DND-41 (cell line): Measurements from ENCODE around the gene TEX51.

Source experiments
- EZH2 ChIP-seq: IDR thresholded peaks from 3 replicates; pipeline ENCODE4 v1.6.1; 2012; ENCODE audit warnings: borderline replicate concordance, low read depth, mild to moderate bottlenecking, moderate library complexity, low read length, inconsistent platforms; ENCODE audit not compliant: severe bottlenecking
- TF ChIP-seq, protein P1 (sequence below): IDR thresholded peaks from 2 replicates; pipeline ENCODE4 v1.5.1; 2012; ENCODE audit warnings: borderline replicate concordance, low read length, moderate library complexity, mild to moderate bottlenecking; ENCODE audit not compliant: poor library complexity, severe bottlenecking; ENCODE audit errors: extremely low read depth

GRCh38 chr2:126886211-126886915, 12.3 kb upstream of the TEX51 start:
- TF ChIP-seq, protein P1, sequence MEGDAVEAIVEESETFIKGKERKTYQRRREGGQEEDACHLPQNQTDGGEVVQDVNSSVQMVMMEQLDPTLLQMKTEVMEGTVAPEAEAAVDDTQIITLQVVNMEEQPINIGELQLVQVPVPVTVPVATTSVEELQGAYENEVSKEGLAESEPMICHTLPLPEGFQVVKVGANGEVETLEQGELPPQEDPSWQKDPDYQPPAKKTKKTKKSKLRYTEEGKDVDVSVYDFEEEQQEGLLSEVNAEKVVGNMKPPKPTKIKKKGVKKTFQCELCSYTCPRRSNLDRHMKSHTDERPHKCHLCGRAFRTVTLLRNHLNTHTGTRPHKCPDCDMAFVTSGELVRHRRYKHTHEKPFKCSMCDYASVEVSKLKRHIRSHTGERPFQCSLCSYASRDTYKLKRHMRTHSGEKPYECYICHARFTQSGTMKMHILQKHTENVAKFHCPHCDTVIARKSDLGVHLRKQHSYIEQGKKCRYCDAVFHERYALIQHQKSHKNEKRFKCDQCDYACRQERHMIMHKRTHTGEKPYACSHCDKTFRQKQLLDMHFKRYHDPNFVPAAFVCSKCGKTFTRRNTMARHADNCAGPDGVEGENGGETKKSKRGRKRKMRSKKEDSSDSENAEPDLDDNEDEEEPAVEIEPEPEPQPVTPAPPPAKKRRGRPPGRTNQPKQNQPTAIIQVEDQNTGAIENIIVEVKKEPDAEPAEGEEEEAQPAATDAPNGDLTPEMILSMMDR, result no peak
- TF ChIP-seq EZH2, result no peak
